B cell (primary cell): ENCODE results near the gene NKAIN2. TPM values are rescaled to one million over a fixed set of nuclear protein-coding genes. Genes with fewer than 3 reads are reported as not detected.

Source experiments
- ATAC-seq: fragments of 200-7000 bp; cut with Tn5 transposase; one replicate; pipeline ENCODE4 v1.10.0; 2021; ENCODE audit warnings: low read depth, mild to moderate bottlenecking, moderate number of reproducible peaks, moderate library complexity
- CTCF ChIA-PET: fragments of 350-600 bp; sonication (Branson Sonifier 250); formaldehyde crosslinking; loops from one replicate; lab custom pipeline; 2021; ENCODE audit warnings: antibody characterized with exemption, inconsistent platforms; lab: Charles Lee
- POLR2A ChIA-PET: fragments of 350-600 bp; sonication (Branson Sonifier 250); formaldehyde crosslinking; loops from one replicate; lab custom pipeline; 2021; ENCODE audit warnings: antibody characterized with exemption; lab: Charles Lee
- DNase-seq: peaks from one replicate; pipeline ENCODE4 v3.0.0; 2013
- H2AFZ ChIP-seq: 2 replicates; pipeline ENCODE4 v1.6.1; 2012; ENCODE audit warnings: mild to moderate bottlenecking, low read depth, low read length; ENCODE audit not compliant: insufficient read depth, poor library complexity, severe bottlenecking
- H3K27ac ChIP-seq, 2 donors: 1 replicate in 1 of 2; 2 replicates in 1 of 2; pipeline ENCODE4 v1.5.1; 2012 to 2013; ENCODE audit warnings: low read length in 2 of 2, mild to moderate bottlenecking in 2 of 2, moderate library complexity in 1 of 2
- H3K27me3 ChIP-seq, 4 experiments: fragments of 200-600 bp in 1 of 4; sonication (generic) in 1 of 4; replicated peaks in 1 of 4; 1 replicate in 2 of 4; 2 replicates in 2 of 4; pipeline versions ENCODE4 v1.6.1 to v1.7.0; 2013 to 2016; ENCODE audit warnings: low read length in 3 of 4, mild to moderate bottlenecking in 2 of 4, mixed read lengths in 1 of 4, moderate library complexity in 1 of 4; ENCODE audit not compliant: insufficient read depth in 4 of 4, control insufficient read depth in 3 of 4; ENCODE audit errors: control extremely low read depth in 1 of 4
- H3K36me3 ChIP-seq, 2 experiments: replicated peaks in 1 of 2; 1 replicate in 1 of 2; 2 replicates in 1 of 2; pipeline versions ENCODE4 v1.6.1 to v1.7.1; 2013; ENCODE audit warnings: low read length in 1 of 2; ENCODE audit not compliant: insufficient read depth in 2 of 2, control insufficient read depth in 1 of 2; ENCODE audit errors: control extremely low read depth in 1 of 2, extremely low read depth in 1 of 2
- H3K4me1 ChIP-seq, 2 donors: fragments of 200-600 bp in 1 of 2; sonication (generic) in 1 of 2; 1 replicate in 1 of 2; 2 replicates in 1 of 2; pipeline versions ENCODE4 v1.5.1 to v1.6.1; 2013 to 2017; ENCODE audit warnings: low read length in 2 of 2; ENCODE audit not compliant: control insufficient read depth in 2 of 2, insufficient read depth in 2 of 2
- H3K4me2 ChIP-seq: replicated peaks from 2 replicates; pipeline ENCODE3; 2012; ENCODE audit warnings: mild to moderate bottlenecking, low read depth, low read length; ENCODE audit not compliant: poor library complexity, severe bottlenecking
- H3K4me3 ChIP-seq, 5 experiments: fragments of 200-600 bp in 1 of 5; sonication (generic) in 1 of 5; 1 replicate in 3 of 5; 2 replicates in 2 of 5; pipeline versions ENCODE4 v1.5.1 to v1.7.0; 2011 to 2016; ENCODE audit warnings: low read length in 4 of 5, mild to moderate bottlenecking in 4 of 5, low read depth in 2 of 5, control low read depth in 1 of 5, moderate library complexity in 1 of 5; ENCODE audit not compliant: insufficient read depth in 1 of 5; ENCODE audit errors: control extremely low read depth in 1 of 5, extremely low read depth in 1 of 5
- H3K79me2 ChIP-seq: fragments of 200-600 bp; sonication (generic); one replicate; pipeline ENCODE4 v1.6.0; 2016; ENCODE audit warnings: low read length; ENCODE audit not compliant: control insufficient read depth, insufficient read depth
- H3K9ac ChIP-seq: fragments of 200-600 bp; sonication (generic); 2 replicates; pipeline ENCODE4 v1.6.1; 2017; ENCODE audit warnings: mild to moderate bottlenecking, low read length, moderate library complexity
- H3K9me3 ChIP-seq, 3 donors: one replicate each; pipeline versions ENCODE4 v1.6.1 to v1.7.1; 2013; ENCODE audit warnings: low read length in 2 of 3; ENCODE audit not compliant: control insufficient read depth in 2 of 3, insufficient read depth in 1 of 3; ENCODE audit errors: control extremely low read depth in 1 of 3
- H4K20me1 ChIP-seq: 2 replicates; pipeline ENCODE4 v1.6.0; 2012; ENCODE audit warnings: mild to moderate bottlenecking, low read length; ENCODE audit not compliant: insufficient read depth, control insufficient read depth, poor library complexity, severe bottlenecking
- H3K27ac Mint-ChIP-seq: one replicate; pipeline ENCODE4 v1.8.0; 2021; ENCODE audit warnings: mixed read lengths
- H3K27me3 Mint-ChIP-seq: one replicate; pipeline ENCODE4 v1.8.0; 2021; ENCODE audit warnings: mixed read lengths
- H3K4me1 Mint-ChIP-seq: one replicate; pipeline ENCODE4 v1.8.0; 2021; ENCODE audit warnings: mixed read lengths
- H3K4me3 Mint-ChIP-seq: one replicate; pipeline ENCODE4 v1.8.0; 2021; ENCODE audit warnings: mixed read lengths
- H3K9me3 Mint-ChIP-seq: one replicate; pipeline ENCODE4 v1.8.0; 2022; ENCODE audit warnings: mixed read lengths; ENCODE audit not compliant: insufficient read depth
- CTCF ChIP-seq: fragments of 200-600 bp; IDR thresholded peaks from one replicate; pipeline ENCODE4 v1.8.0; 2022; ENCODE audit warnings: antibody characterized with exemption, mild to moderate bottlenecking
- EZH2 ChIP-seq: IDR thresholded peaks from 2 replicates; pipeline ENCODE4 v1.6.1; 2012; ENCODE audit warnings: borderline replicate concordance, low read depth, mild to moderate bottlenecking, moderate library complexity, low read length; ENCODE audit not compliant: insufficient read depth, poor library complexity, severe bottlenecking
- WGBS: methylation state at CpG from one replicate; pipeline ENCODE4 v1.1.5; 2013; ENCODE audit warnings: missing lambda C conversion rate; ENCODE audit not compliant: insufficient coverage; 5-methylcytosine and 5-hydroxymethylcytosine counted together
- intact Hi-C: fragments of 100-400 bp; cut with micrococcal nuclease; formaldehyde crosslinking; loops from one replicate; pipeline ENCODE4 v1.10.0; 2022
- polyA plus RNA-seq: library from polyadenylated mRNA; depleted of rRNA; stranded (reverse); fragments of >200 nt; gene quantifications from 2 replicates; pipeline ENCODE4 v1.2.3, GENCODE V29; 2012
- total RNA-seq, 2 donors: library from RNA; stranded (reverse); fragments of 120-200 nt in 1 of 2; gene quantifications; 1 replicate in 1 of 2; 2 replicates in 1 of 2; pipeline versions ENCODE4 v1.2.3 to v1.2.4, GENCODE V29; 2013 to 2022

The NKAIN2 gene
- total and polyA plus RNA-seq, 2 donors (not counting 1 experiment from before 2014, with no cell fraction given) = not detected

GRCh38 chr6:124577734-124578281, 774.1 kb downstream of the NKAIN2 start:
- no peak overlapping the region for H3K27ac Mint-ChIP-seq
- no peaks in the 10 kb centered on the region for H3K27me3 Mint-ChIP-seq
- DNase-seq (no peak), ATAC-seq (no peak)
- H3K4me3 ChIP-seq = no peak overlapping the region
- no peaks in the 10 kb centered on the region for H3K4me1 ChIP-seq
- no peaks in the 10 kb centered on the region for H3K36me3 ChIP-seq
- H3K4me1 Mint-ChIP-seq = no peaks in the 10 kb centered on the region
- no peaks in the 10 kb centered on the region for H3K27me3 ChIP-seq
- intact Hi-C loops = no loop called here
- H2AFZ ChIP-seq = no peak overlapping the region
- POLR2A ChIA-PET = no interaction called here
- H3K4me2 ChIP-seq = no peak overlapping the region
- peaks cover 6% of the 10 kb centered on the region for H3K9me3 Mint-ChIP-seq
- WGBS = no CpG with 5 or more reads among the region's 2 CpGs
- no peaks in the 10 kb centered on the region for H4K20me1 ChIP-seq
- H3K79me2 ChIP-seq = no peaks in the 10 kb centered on the region
- no peak overlapping the region for H3K9ac ChIP-seq
- no peak overlapping the region for H3K27ac ChIP-seq
- CTCF ChIA-PET = no interaction called here
- no peak for TF ChIP-seq CTCF
- TF ChIP-seq EZH2 = no peak
- H3K4me3 Mint-ChIP-seq = no peak overlapping the region
- H3K9me3 ChIP-seq = peaks cover 0 to 10% (median 0%) of the 10 kb centered on the region in 3 donors

DNA sequence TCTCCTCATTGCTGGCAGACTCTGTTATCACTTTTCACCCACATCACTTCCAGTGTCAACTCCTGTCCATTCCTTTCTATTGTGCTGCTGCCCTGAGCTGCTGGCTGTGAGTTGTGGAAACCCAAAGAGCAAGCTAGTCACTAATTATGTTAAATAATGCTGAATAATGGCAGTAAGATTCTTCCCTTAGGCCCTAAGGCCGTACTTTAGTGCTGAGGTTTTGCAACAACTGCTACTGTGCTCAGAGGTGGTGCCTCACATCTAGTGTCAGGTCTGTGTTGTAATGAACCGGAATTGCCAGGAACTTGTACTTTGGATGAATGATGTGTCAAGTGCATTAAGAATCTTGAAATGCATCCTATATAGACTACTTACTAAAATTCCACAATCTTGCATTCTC, 786.3 kb downstream of the NKAIN2 start:
- intact Hi-C loops = no loop called here
- no peaks in the 10 kb centered on the region for H3K27me3 Mint-ChIP-seq

More for the DNA sequence above, 786.3 kb downstream of the NKAIN2 start:
- no peak overlapping the region for H3K9ac ChIP-seq
- no peak overlapping the region for H3K4me3 ChIP-seq
- POLR2A ChIA-PET = no interaction called here
- H3K9me3 Mint-ChIP-seq = peaks cover 5% of the 10 kb centered on the region
- no peak overlapping the region for H2AFZ ChIP-seq
- no peaks in the 10 kb centered on the region for H4K20me1 ChIP-seq
- H3K9me3 ChIP-seq = peaks cover 0 to 5% (median 0%) of the 10 kb centered on the region in 3 donors
- CTCF ChIA-PET = no interaction called here
- no peaks in the 10 kb centered on the region for H3K4me1 Mint-ChIP-seq
- H3K27ac Mint-ChIP-seq = no peak overlapping the region
- TF ChIP-seq CTCF = no peak
- no peak for TF ChIP-seq EZH2
- no peaks in the 10 kb centered on the region for H3K4me1 ChIP-seq
- no peaks in the 10 kb centered on the region for H3K27me3 ChIP-seq
- H3K36me3 ChIP-seq = no peaks in the 10 kb centered on the region
- H3K27ac ChIP-seq = no peak overlapping the region
- H3K79me2 ChIP-seq = no peaks in the 10 kb centered on the region
- DNase-seq (no peak), ATAC-seq (no peak)
- 0% methylated on average over 1 of the region's 2 CpGs for WGBS
- H3K4me3 Mint-ChIP-seq = no peak overlapping the region
- H3K4me2 ChIP-seq = no peak overlapping the region
